Endothelial cell of umbilical vein (primary cell): Measurements from ENCODE around the gene PKN3. TPM values are rescaled to one million over a fixed set of nuclear protein-coding genes. Genes with fewer than 3 reads are reported as not detected.

Experiments
- BruUV-seq: library from RNA; stranded (reverse); fragments of 400-500 nt; replicated peaks from 2 replicates; lab custom pipeline; 2021; lab: Mats Ljungman, UMichigan
- CTCF ChIA-PET: fragments of 300-600, 350-600 bp; sonication (Branson Sonifier 250); formaldehyde crosslinking; loops from one replicate; lab custom pipeline; 2021; ENCODE audit warnings: antibody characterized with exemption, inconsistent platforms; lab: Charles Lee
- POLR2A ChIA-PET: fragments of 300-600, 350-600 bp; sonication (Branson Sonifier 250); formaldehyde crosslinking; loops from one replicate; lab custom pipeline; 2021; ENCODE audit warnings: antibody characterized with exemption, inconsistent platforms; lab: Charles Lee
- DNase-seq: peaks from one replicate; pipeline ENCODE4 v3.0.0-alpha.2; 2011; ENCODE audit warnings: low read depth, low spot score
- FAIRE-seq: peaks from 2 replicates; lab custom pipeline; 2011; peaks lifted over from hg19 to GRCh38; lab: Jason Lieb, UNC
- H2AFZ ChIP-seq: 2 replicates; pipeline ENCODE4 v1.6.0; 2012; ENCODE audit warnings: low read depth, low read length, control low read depth, inconsistent platforms
- H3K27ac ChIP-seq: 2 replicates; pipeline ENCODE4 v1.5.1; 2011; ENCODE audit warnings: low read depth, mild to moderate bottlenecking, control low read depth, low read length, moderate library complexity; ENCODE audit not compliant: insufficient read depth
- H3K27me3 ChIP-seq, 2 experiments: 2 replicates each; pipeline versions ENCODE4 v1.6.0 to v1.6.1; 2011; ENCODE audit warnings: low read length in 2 of 2, mixed read lengths in 1 of 2; ENCODE audit not compliant: control insufficient read depth in 2 of 2, insufficient read depth in 2 of 2
- H3K36me3 ChIP-seq, 2 experiments: 2 replicates in 1 of 2; 3 replicates in 1 of 2; pipeline ENCODE4 v1.5.1; 2011; ENCODE audit warnings: low read length in 2 of 2, mild to moderate bottlenecking in 1 of 2, moderate library complexity in 1 of 2; ENCODE audit not compliant: control insufficient read depth in 2 of 2, insufficient read depth in 2 of 2; ENCODE audit errors: extremely low read depth in 1 of 2
- H3K4me1 ChIP-seq: 3 replicates; pipeline ENCODE4 v1.5.1; 2011; ENCODE audit warnings: mild to moderate bottlenecking, low read length; ENCODE audit not compliant: control insufficient read depth, insufficient read depth; ENCODE audit errors: extremely low read depth
- H3K4me2 ChIP-seq: 2 replicates; pipeline ENCODE4 v1.6.1; 2011; ENCODE audit warnings: low read length, control low read depth, mixed read lengths; ENCODE audit not compliant: insufficient read depth
- H3K4me3 ChIP-seq, 3 experiments: fragments of 200-600 bp in 1 of 3; sonication (generic), shearing (Covaris generic) in 1 of 3; replicated peaks in 1 of 3; 2 replicates each; pipeline ENCODE4 v1.5.1; 2011 to 2016; ENCODE audit warnings: control low read depth in 3 of 3, low read length in 3 of 3, mild to moderate bottlenecking in 2 of 3, inconsistent platforms in 1 of 3, low read depth in 1 of 3, moderate library complexity in 1 of 3; ENCODE audit not compliant: insufficient read depth in 1 of 3
- H3K79me2 ChIP-seq: 2 replicates; pipeline ENCODE4 v1.6.0; 2012; ENCODE audit warnings: low read length, inconsistent platforms; ENCODE audit not compliant: control insufficient read depth, insufficient read depth
- H3K9ac ChIP-seq: replicated peaks from 2 replicates; pipeline ENCODE3; 2011; ENCODE audit warnings: low read length, control low read depth; ENCODE audit not compliant: insufficient read depth; ENCODE audit errors: extremely low read depth
- H3K9me1 ChIP-seq: replicated peaks from 3 replicates; pipeline ENCODE4 v1.6.0; 2011; ENCODE audit warnings: mild to moderate bottlenecking, low read length; ENCODE audit not compliant: control insufficient read depth, insufficient read depth; ENCODE audit errors: extremely low read depth
- H3K9me3 ChIP-seq: replicated peaks from 2 replicates; pipeline ENCODE4 v1.5.1; 2012; ENCODE audit warnings: low read length, inconsistent platforms; ENCODE audit not compliant: control insufficient read depth, insufficient read depth
- H4K20me1 ChIP-seq: replicated peaks from 2 replicates; pipeline ENCODE3; 2011; ENCODE audit warnings: mild to moderate bottlenecking, low read length; ENCODE audit not compliant: control insufficient read depth, insufficient read depth; ENCODE audit errors: extremely low read depth
- CTCF ChIP-seq, 2 donors: IDR thresholded peaks; 1 replicate in 1 of 2; 2 replicates in 1 of 2; pipeline ENCODE4 v1.5.1; 2011; ENCODE audit warnings: low read length in 2 of 2, mild to moderate bottlenecking in 2 of 2, moderate library complexity in 2 of 2, control low read depth in 1 of 2, inconsistent platforms in 1 of 2, low read depth in 1 of 2; ENCODE audit not compliant: insufficient read depth in 1 of 2; ENCODE audit errors: extremely low read depth in 1 of 2
- EZH2 ChIP-seq: IDR thresholded peaks from 2 replicates; pipeline ENCODE4 v1.6.1; 2012; ENCODE audit warnings: borderline replicate concordance, low read depth, mild to moderate bottlenecking, moderate library complexity, low read length, inconsistent platforms; ENCODE audit not compliant: severe bottlenecking
- FOS ChIP-seq: IDR thresholded peaks from 2 replicates; pipeline ENCODE4 v1.6.1; 2011; ENCODE audit warnings: mild to moderate bottlenecking, low read length, moderate library complexity, borderline replicate concordance; ENCODE audit not compliant: insufficient read depth
- JUN ChIP-seq: IDR thresholded peaks from 2 replicates; pipeline ENCODE4 v1.6.1; 2011; ENCODE audit warnings: borderline replicate concordance, low read depth; ENCODE audit not compliant: insufficient read length, insufficient read depth
- POLR2A ChIP-seq: IDR thresholded peaks from 2 replicates; pipeline ENCODE4 v1.6.1; 2012; ENCODE audit warnings: low read depth, mild to moderate bottlenecking, control low read depth, low read length
- dilution Hi-C: fragments of 300-500 bp; cut with MboI; formaldehyde crosslinking; loops from one replicate; pipeline ENCODE4 v1.15.0; 2019; ENCODE audit warnings: low sequenced_read_pairs; ENCODE audit not compliant: extremely low pct_ligation_motif_present
- intact Hi-C: fragments of 100-400 bp; cut with micrococcal nuclease; formaldehyde crosslinking; loops from one replicate; pipeline ENCODE4 v1.10.0; 2022
- polyA plus RNA-seq, 4 experiments: library from polyadenylated mRNA; depleted of rRNA in 3 of 4; stranded (reverse) in 3 of 4; unstranded in 1 of 4; fragments of >200 nt; gene quantifications; 2 replicates each; pipeline versions ENCODE4 v1.2.1 to v1.2.3, GENCODE V29; 2011 to 2012; ENCODE audit warnings: missing spikeins in 1 of 4
- total RNA-seq: library from RNA; stranded (reverse); gene quantifications from 2 replicates; pipeline ENCODE4 v1.2.3, GENCODE V29; 2021

PKN3 gene
- total and polyA plus RNA-seq, 2 donors (not counting 3 experiments of a cell fraction or from before 2014, with no cell fraction given), result 29.5 to 40.4 TPM

GRCh38 chr9:128753627-128754026, 51.3 kb downstream of the PKN3 start:
- Histone ChIP-seq H3K9me3 (no peaks in the 10 kb centered on the region), H3K27me3 (no peaks in the 10 kb centered on the region), H3K9me1 (no peaks in the 10 kb centered on the region), H4K20me1 (no peaks in the 10 kb centered on the region), H3K36me3 (peaks cover 0 to 10% of the 10 kb centered on the region in 2 experiments), H3K4me1 (no peaks in the 10 kb centered on the region), H3K79me2 (no peaks in the 10 kb centered on the region), H3K9ac (no peak overlapping the region), H3K4me3 (no peak overlapping the region), H2AFZ (no peak overlapping the region), H3K4me2 (no peak overlapping the region), H3K27ac (no peak overlapping the region)
- BruUV-seq, result no TSS peak
- dilution Hi-C loops (no loop called here), intact Hi-C loops (no loop called here)
- ChIA-PET POLR2A (no interaction called here), CTCF (interaction anchor here (0.6 to 1.5 kb wide), 5 partner anchors 15 to 65 kb away, joined by 3 to 4 read pairs (median 3); partner anchors contain the start of gene ENDOG)
- no peak for DNase-seq
- TF ChIP-seq EZH2 (no peak), JUN (no peak), POLR2A (no peak), CTCF (IDR thresholded peaks at IDR 0.05; ENCODE audit: extremely low read depth in 1 of 2, insufficient read depth in 1 of 2, low read depth in 1 of 2, low read length in 2 of 2) (no peak)
- no peak for FAIRE-seq

- no TSS peak for BruUV-seq
- H3K4me3 ChIP-seq, result no peak overlapping the region
- H3K27ac ChIP-seq, result no peak overlapping the region
- H3K9me3 ChIP-seq, result no peaks in the 10 kb centered on the region
- H3K27me3 ChIP-seq, result no peaks in the 10 kb centered on the region
- no peaks in the 10 kb centered on the region for H3K9me1 ChIP-seq
- no peak overlapping the region for H2AFZ ChIP-seq
- no peak for TF ChIP-seq FOS
- no peak for TF ChIP-seq CTCF (IDR thresholded peaks at IDR 0.05; ENCODE audit: extremely low read depth in 1 of 2, insufficient read depth in 1 of 2, low read depth in 1 of 2, low read length in 2 of 2)
- peaks cover 0 to 5% of the 10 kb centered on the region in 2 experiments for H3K36me3 ChIP-seq
- no peak overlapping the region for H3K9ac ChIP-seq
- intact Hi-C loops (no loop called here), dilution Hi-C loops (no loop called here)
- DNase-seq (no peak), FAIRE-seq (no peak)
- H3K4me2 ChIP-seq, result no peak overlapping the region
- H3K79me2 ChIP-seq, result no peaks in the 10 kb centered on the region
- POLR2A ChIA-PET, result no interaction called here
- CTCF ChIA-PET, result interaction anchor here (1.1 kb wide), 1 partner anchor 24 kb away, joined by 3 read pairs; no protein-coding TSS in a partner anchor
- no peaks in the 10 kb centered on the region for H3K4me1 ChIP-seq
- H4K20me1 ChIP-seq, result no peaks in the 10 kb centered on the region
These were observed 55.3 kb downstream of the PKN3 start for GRCh38 chr9:128757602-128758001.
